ENCODE results near the gene RASA2.

GRCh38 chr3:141643796-141644195, 157.0 kb downstream of the RASA2 start:
- TF ChIP-seq EZH2 (IDR thresholded peaks at IDR 0.05) = no peak
- TF ChIP-seq POLR2AphosphoS5 (IDR thresholded peaks at IDR 0.05; ENCODE audit: borderline replicate concordance, low read depth, low read length) = no peak

Measured in SK-N-MC (cell line).